Astrocyte of the hippocampus (primary cell): ENCODE measurements around the gene EXOC3.

ENCODE experiments used
- DNase-seq: peaks from one replicate; pipeline ENCODE4 v3.0.0; 2011; ENCODE audit warnings: low read depth, low spot score

Gene EXOC3

GRCh38 chr5:425714-426113, 17.3 kb upstream of the EXOC3 start:
- DNase-seq: peak; percentile 23

GRCh38 chr5:426392-426976, 16.5 kb upstream of the EXOC3 start:
- no peak for DNase-seq

GRCh38 chr5:427415-428087, 15.4 kb upstream of the EXOC3 start:
- DNase-seq: no peak

- DNase-seq: no peak
These were observed 14.8 kb upstream of the EXOC3 start for GRCh38 chr5:428219-428618.

GRCh38 chr5:428754-429452, 14.1 kb upstream of the EXOC3 start:
- DNase-seq: no peak

- peak; percentile 82 for DNase-seq
These were observed 13.4 kb upstream of the EXOC3 start for GRCh38 chr5:429453-430188.

- DNase-seq: no peak
These were observed 12.6 kb upstream of the EXOC3 start for GRCh38 chr5:430214-430925.

- peak; percentile 73 for DNase-seq
These were observed 11.8 kb upstream of the EXOC3 start for GRCh38 chr5:431001-431710.

GRCh38 chr5:431711-432050, 11.3 kb upstream of the EXOC3 start:
- no peak for DNase-seq

GRCh38 chr5:432201-432927, 10.6 kb upstream of the EXOC3 start:
- no peak for DNase-seq

- no peak for DNase-seq
These were observed 9.8 kb upstream of the EXOC3 start for GRCh38 chr5:432928-433791.

- no peak for DNase-seq
These were observed 9.1 kb upstream of the EXOC3 start for GRCh38 chr5:433836-434235.

- DNase-seq: no peak
These were observed 8.4 kb upstream of the EXOC3 start for GRCh38 chr5:434443-435146.

GRCh38 chr5:435156-435790, 7.7 kb upstream of the EXOC3 start:
- no peak for DNase-seq

GRCh38 chr5:435961-436640, 6.9 kb upstream of the EXOC3 start:
- peak; percentile 53 for DNase-seq

GRCh38 chr5:436641-436975, 6.4 kb upstream of the EXOC3 start:
- no peak for DNase-seq

- no peak for DNase-seq
These were observed 5.7 kb upstream of the EXOC3 start for GRCh38 chr5:437281-437771.

GRCh38 chr5:438481-438981, 4.4 kb upstream of the EXOC3 start:
- no peak for DNase-seq
